ENCODE data around the gene CHCHD3.

DNA sequence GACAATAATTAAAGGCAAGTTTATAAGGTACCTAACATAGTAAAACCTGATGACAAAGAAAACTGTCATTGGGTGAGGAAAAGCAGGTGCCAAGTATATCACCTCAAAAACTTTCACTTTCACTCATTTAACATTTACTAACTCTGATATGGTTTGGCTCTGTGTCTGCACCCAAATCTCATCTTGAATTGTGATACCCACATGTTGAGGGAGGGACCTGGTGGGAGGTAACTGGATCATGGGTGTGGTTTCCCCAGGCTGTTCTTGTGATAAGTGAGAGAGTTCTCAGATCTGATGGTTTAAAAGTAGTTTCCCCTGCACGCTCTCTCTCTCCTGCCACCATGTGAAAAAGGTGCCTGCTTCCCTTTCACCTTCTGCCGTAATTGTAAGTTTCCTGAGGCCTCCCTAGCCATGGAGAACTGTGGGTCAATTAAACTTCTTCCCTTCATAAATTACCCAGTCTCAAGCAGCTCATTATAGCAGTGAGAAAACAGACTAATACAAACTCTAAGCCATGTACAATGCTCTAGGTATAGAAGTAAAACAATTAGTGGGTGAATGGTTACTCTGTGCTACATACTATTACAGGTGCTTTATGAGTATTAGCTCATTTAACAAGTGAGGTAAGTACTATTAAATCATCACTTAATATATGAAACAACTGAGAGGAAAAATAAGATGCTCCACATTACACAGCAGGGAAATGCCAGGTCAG lies 199.0 kb downstream of the CHCHD3 start:
- TF ChIP-seq CTCF (IDR thresholded peaks at IDR 0.05) (no peak), POLR2A (IDR thresholded peaks at IDR 0.05) (no peak)
